Renal cortical epithelial cell (primary cell): ENCODE data around the gene FUBP3. TPM values are rescaled to one million over a fixed set of nuclear protein-coding genes. Genes with fewer than 3 reads are reported as not detected.
"Not testable (repeated sequence)": the region's sequence is repeated elsewhere in the genome, so short reads cannot be mapped to it uniquely, and the experiment has no call there.

Source experiments
- DNase-seq: peaks from one replicate; pipeline ENCODE4 v3.0.0-alpha.2; 2011; ENCODE audit warnings: low read depth
- total RNA-seq: library from RNA; depleted of rRNA; stranded (reverse); fragments of >200 nt; gene quantifications from 2 replicates; pipeline ENCODE4 v1.2.3, GENCODE V29; 2014

The FUBP3 gene
- total RNA-seq, 1 donor from 2014 or later: 49.9 TPM

- DNase-seq: no peak
Observed at GRCh38 chr9:130556396-130557076, 22.8 kb upstream of the FUBP3 start.

GRCh38 chr9:130557077-130557468, 22.3 kb upstream of the FUBP3 start:
- DNase-seq: no peak

- peak; percentile 54 for DNase-seq
Observed at GRCh38 chr9:130561056-130561455, 18.3 kb upstream of the FUBP3 start.

GRCh38 chr9:130562525-130562924, 16.9 kb upstream of the FUBP3 start:
- not testable (repeated sequence) for DNase-seq

GRCh38 chr9:130563797-130564196, 15.6 kb upstream of the FUBP3 start:
- no peak for DNase-seq

- DNase-seq: no peak
Observed at GRCh38 chr9:130565792-130566191, 13.6 kb upstream of the FUBP3 start.

- DNase-seq: peak; percentile 74
Observed at GRCh38 chr9:130570208-130570607, 9.2 kb upstream of the FUBP3 start.

- DNase-seq: no peak
Observed at GRCh38 chr9:130575514-130575913, 3.9 kb upstream of the FUBP3 start.

GRCh38 chr9:130576176-130576575, 3.2 kb upstream of the FUBP3 start:
- no peak for DNase-seq

- no peak for DNase-seq
Observed at GRCh38 chr9:130579738-130580463, 524 bp downstream of the FUBP3 start.

- no peak for DNase-seq
Observed at GRCh38 chr9:130581766-130582165, 2.4 kb downstream of the FUBP3 start.

- no peak for DNase-seq
Observed at GRCh38 chr9:130583271-130583670, 3.9 kb downstream of the FUBP3 start.

GRCh38 chr9:130587921-130588320, 8.5 kb downstream of the FUBP3 start:
- DNase-seq: no peak

GRCh38 chr9:130588416-130588815, 9.0 kb downstream of the FUBP3 start:
- DNase-seq: no peak

- DNase-seq: no peak
Observed at GRCh38 chr9:130589754-130590153, 10.4 kb downstream of the FUBP3 start.

GRCh38 chr9:130590305-130590704, 10.9 kb downstream of the FUBP3 start:
- no peak for DNase-seq

GRCh38 chr9:130593020-130593419, 13.6 kb downstream of the FUBP3 start:
- no peak for DNase-seq

- no peak for DNase-seq
Observed at GRCh38 chr9:130597228-130597627, 17.9 kb downstream of the FUBP3 start.

- DNase-seq: no peak
Observed at GRCh38 chr9:130598188-130598587, 18.8 kb downstream of the FUBP3 start.

- DNase-seq: no peak
Observed at GRCh38 chr9:130599625-130600024, 20.2 kb downstream of the FUBP3 start.

GRCh38 chr9:130601100-130601499, 21.7 kb downstream of the FUBP3 start:
- no peak for DNase-seq

GRCh38 chr9:130604295-130604694, 24.9 kb downstream of the FUBP3 start:
- DNase-seq: no peak

GRCh38 chr9:130606887-130607600, 27.7 kb downstream of the FUBP3 start:
- DNase-seq: no peak
